Measurements from ENCODE around the gene MINDY4.

Gene MINDY4

DNA sequence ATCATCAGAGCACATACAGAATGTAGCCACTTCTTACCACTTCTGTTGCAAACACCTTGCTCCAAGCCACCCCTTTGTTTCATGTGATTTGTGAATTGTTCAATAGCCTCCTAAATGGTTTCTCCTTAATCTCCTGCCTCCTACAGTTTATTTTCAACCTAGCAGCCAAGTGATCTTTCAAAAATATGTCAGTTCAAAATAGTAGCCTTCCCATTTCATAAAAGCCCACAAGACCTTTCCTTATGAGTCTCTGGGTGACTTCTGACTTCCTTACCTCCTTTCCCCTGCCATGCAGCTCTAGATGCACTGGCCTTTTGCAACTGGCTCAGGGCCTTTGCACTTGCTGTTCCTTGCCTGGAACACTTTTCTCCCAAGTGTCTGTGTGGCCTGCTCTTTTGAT is 4.8 kb downstream of the MINDY4 start:
- DNase-seq (ENCODE audit: low spot score) = no peak

DNA sequence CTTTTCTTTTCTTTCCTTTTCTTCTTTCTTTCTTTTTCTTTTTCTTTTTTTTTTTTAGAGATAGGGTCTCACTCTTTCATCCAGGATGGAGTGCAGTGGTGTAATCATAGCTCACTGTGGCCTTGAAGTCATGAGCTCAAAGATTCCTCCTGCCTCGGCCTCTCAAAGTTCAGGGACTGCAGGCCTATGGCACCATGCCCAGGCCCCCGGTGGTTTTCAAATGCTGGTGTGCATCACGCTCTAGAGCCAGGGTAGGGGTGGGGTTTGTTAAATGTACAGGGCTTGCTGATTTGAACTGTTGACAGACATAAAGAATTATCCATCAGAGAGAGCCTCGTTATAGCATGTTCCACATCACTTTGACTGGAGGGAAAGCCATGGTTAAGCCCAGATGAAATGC is 5.8 kb downstream of the MINDY4 start:
- no peak for DNase-seq (ENCODE audit: low spot score)

DNA sequence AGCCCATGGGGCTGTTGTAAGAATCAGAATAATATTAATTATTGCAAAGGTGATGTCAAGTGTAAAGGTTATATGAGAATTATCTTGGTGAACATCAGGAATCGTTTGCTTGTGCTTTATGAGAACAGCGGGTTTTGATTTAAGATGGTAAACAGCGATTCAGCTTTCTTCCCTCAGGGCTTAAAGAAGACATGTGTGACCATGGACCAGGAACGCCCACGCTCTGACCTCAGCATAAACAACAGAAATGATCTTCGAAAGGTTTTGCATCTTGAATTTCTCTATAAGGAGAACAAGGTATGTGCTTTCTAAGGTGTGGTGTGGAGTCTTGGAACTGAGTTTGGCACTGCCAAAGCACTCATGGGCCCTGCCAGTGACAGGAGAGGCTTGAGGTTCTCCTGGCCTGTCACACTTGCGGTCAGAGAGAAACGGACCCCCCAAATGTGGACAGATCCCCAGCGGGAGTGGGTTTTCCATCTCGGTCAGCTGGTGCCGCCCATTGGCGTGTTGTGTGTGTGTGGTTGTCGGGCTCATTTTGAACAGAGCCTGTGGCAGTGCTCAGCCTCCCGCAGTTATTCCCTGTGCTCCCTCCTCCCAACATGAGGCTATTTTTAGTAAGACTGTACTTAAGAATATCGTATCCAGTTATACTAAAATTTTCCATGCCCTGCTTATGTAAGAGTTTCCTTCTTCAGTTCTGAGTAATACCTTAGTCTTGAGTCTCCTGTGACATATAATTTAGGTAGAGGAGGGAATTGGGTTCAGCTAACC is 7.2 kb downstream of the MINDY4 start:
- no peak for DNase-seq (ENCODE audit: low spot score)

DNA sequence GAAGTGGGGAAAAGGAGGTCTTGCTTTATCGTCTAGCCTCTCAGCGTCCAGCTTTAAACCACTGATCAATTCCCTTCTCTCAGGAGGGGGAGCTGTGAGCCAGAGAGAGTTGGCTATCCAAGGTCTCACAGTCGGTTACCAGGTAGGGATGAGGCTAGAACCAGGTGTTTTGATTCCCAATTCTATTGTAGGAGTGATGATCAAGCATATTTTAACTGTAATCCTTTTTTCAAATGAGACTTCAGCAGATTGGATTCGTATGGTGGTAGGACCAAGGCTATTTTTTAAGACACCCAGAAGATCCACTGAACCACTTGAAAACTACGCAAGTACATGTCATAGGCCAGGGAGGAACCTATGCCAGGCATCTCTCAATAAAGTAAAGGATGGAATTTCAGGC is 8.4 kb downstream of the MINDY4 start:
- no peak for DNase-seq (ENCODE audit: low spot score)

DNA sequence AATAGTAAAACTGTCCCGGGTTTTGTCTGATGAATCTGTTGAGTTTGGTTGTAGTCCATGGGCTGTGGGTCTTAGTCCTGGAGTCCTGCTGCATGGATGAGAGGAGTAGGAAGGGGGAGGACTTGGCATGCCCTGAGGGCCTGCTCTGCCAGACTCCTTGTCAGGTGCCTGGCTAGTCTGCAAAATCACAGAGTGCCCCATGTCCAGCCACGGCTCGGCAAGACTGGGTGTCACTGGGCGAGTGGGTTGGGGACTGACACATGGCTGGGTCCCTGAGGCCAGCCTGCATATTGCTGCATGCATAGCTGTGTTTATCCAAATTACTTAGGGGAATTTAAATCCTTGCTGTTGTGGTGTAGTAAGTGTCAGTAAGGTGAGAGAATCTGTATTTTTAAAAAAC is 9.7 kb downstream of the MINDY4 start:
- no peak for DNase-seq (ENCODE audit: low spot score)

DNA sequence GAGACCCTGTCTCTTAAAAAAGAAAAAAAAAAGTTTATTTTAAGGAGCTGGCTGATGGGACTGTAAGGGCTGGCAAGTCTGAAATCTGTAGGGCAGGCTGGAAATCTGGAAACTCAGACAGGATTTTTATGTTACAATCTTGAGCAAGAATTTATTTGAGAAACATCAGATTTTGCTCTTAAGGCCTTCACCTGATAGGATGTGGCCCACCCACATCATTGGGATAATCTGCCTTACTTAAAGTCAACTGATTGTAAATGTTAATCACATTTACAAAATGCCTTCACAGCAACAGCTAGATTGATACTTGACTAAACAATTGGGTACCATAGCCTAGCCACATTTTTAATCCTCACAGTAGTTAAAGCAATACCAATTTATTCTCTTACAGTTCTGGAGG is 11.5 kb downstream of the MINDY4 start:
- no peak for DNase-seq (ENCODE audit: low spot score)

DNA sequence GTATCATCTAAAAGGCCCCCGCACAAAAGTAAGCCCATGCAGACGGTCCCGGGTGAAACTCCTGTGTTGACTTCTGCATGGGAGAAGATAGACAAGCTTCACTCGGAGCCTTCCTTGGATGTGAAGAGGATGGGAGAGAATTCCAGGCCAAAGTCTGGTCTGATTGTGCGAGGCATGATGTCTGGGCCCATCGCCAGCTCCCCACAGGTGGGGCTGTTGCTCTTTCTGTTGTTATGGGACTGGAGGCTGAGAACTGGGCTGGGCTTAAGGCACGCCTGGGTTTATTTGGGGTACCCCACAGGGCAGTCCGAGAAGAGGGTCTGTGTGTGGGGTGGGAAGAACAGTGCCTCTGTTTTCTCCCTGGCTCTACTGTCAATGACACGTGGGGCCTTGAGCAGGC is 14.6 kb downstream of the MINDY4 start:
- no peak for DNase-seq (ENCODE audit: low spot score)

DNA sequence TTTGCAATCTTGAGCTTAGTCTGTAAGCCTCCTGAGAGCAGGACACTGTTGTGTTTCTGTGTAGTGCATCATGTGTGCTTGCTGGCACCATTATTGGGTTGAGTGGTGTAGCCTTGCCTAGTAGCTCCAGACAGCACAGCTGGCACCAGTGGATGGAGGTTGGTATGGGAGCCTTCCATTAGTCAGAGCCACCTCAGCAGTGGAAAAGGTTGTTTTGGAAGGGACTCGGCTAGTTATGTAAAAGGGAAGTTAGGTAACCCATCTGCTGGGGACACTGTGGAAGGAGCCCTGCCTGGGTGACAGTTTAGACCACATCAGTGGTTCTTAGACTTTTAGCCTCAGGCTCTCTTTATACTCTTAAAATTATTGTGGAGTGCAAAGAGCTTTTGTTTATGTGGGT is 16.3 kb downstream of the MINDY4 start:
- DNase-seq (ENCODE audit: low spot score) = no peak

DNA sequence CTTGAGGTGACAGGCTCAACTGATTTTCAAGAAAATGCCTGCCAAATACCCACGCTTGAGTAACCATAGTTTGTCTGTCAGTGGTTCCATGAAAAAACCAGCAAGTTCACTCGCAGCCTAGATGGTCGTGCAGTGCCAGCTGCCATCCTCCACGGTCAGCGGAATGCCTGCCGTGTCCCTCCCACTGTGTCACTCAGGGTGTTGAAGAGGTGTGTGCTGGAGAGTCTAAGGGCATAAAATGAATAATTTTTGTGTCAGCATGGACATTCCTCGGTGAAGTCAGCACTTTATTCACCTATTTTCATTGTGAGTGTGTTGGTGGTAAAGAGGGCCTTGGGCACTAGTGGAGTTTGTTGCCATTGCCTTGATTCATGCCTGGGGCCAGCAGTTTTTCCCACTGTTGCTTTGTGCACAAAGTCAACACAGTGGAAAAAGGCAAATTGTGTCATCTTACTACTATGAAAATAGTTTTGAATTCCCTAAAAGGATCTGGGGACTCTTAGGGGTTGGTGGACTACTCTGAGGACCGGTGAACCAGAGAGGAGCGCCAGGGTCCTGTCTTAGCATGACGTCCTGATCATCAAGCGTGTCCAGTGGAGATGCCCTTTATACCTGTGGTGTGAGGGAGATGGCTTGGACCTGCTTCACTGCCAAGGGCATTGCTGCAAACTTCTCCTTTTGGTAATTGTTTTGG is 17.6 kb downstream of the MINDY4 start:
- DNase-seq (ENCODE audit: low spot score) = no peak

DNA sequence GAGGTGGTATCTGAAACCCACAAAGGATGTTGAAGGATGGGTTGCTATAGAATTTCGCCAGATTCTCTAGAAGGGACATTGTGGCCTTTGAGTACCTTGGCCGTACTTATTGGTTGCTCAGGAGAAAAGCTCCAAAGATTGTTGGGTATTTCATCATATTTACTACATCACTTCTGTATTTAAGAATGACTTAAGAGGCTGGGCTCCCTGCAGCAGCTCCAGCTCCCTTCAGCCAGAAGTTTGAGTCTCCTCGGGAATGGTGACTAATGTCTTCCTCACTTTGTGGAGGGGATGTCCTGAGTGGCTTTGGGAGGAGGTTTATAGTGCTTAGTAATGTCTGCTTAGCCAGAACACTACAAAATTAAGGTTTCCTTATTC is 18.1 kb downstream of the MINDY4 start:
- DNase-seq (ENCODE audit: low spot score) = no peak

DNA sequence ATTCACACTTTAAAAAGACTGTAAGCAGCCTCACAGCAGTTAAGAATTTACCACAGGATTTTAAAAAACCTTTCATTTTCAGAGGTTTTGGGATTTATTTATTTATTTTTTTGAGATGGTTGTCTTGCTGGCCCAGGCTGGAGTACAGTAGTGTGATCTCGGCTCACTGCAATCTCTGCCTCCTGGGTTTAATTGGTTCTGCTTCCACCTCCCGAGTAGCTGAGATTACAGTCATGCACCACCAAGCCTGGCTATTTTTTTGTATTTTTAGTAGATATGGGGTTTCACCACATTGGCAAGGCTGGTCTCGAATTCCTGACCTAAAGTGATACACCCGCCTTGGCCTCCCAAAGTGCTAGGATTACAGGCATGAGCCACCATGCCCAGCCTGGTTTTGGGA is 19.1 kb downstream of the MINDY4 start:
- no peak for DNase-seq (ENCODE audit: low spot score)

DNA sequence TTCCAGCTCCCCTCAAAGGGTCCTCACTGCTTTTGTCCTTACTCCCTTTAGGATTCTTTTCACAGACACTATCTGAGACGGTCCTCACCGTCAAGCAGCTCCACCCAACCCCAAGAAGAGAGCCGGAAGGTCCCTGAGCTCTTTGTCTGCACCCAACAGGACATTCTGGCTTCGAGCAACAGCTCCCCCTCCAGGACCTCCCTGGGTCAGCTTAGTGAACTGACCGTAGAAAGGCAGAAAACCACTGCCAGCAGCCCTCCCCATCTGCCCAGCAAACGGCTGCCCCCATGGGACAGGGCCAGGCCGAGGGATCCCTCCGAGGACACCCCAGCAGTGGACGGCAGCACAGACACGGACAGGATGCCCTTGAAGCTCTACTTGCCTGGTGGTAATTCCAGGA is 19.9 kb downstream of the MINDY4 start:
- DNase-seq (ENCODE audit: low spot score) = no peak

DNA sequence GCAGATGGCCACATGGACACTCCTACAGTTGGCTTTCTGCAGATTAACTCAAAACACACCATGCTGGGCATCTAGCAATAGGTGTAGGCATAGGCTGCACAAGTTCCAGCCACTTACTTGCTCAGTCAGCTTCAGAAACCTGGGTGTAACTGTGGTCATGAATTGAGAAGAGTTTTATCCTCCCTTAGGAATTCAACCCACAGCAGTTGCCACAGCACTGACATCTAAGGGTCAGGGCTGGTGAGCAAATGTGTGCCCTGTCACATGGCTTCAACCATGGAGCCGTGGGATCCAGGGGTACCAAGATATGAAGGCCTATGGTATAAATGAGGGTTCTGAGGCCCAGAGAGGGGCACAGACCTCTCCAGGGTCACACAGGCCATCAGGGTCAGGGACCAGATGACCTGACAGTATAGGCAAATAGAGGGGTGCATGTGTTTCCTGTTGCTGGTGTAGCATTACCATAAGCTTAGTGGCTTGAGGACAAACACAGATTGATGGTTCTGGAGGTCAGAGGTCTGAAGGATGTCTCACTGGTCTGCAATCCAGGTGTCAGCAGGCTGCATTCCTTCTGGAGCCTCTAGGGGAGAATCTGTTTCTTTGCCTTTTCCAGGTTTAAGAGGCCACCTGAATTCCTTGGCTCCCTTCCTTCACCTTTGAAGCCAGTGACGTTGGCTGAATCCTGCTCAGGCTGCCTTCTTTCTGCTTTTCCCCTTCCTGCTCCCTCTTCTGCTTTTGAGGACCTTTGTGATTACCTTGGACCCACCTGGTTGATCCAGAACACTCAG is 24.1 kb downstream of the MINDY4 start:
- DNase-seq (ENCODE audit: low spot score) = no peak

DNA sequence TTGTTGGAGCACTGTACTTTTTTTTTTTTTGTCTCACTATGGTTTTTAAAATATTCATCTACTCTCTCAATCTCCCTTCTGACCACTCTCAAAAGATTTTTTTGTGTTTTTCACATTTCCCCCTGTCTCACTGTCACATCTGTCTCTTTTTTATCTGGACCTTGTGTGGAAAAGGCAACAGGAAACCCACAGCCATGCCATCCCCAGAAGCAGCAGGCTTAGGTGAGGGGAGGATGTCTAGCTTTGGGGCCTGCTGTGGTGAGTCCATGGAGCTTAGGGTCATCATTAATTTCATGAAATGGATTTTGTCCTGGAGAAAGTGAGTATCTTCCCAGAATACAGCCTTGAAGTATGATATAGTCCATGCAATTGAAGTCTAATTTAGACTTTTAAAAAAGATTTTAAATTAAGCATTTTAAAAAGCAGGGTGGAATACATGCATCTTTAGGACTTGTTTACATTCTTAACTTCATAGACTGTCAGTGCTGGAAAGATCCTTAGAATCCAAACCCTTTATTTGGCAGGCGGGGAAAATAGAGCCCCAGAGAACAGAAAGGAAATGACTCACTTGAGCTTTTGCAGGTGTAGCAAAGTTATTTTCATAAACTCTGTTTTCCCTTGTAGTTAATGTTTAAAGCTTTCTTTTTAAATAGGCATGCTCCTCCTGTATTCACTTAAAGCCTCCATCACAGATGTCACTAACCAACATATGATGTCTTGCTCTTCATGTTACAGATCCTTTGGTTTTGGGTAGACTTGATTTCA is 25.1 kb downstream of the MINDY4 start:
- DNase-seq (ENCODE audit: low spot score) = no peak

DNA sequence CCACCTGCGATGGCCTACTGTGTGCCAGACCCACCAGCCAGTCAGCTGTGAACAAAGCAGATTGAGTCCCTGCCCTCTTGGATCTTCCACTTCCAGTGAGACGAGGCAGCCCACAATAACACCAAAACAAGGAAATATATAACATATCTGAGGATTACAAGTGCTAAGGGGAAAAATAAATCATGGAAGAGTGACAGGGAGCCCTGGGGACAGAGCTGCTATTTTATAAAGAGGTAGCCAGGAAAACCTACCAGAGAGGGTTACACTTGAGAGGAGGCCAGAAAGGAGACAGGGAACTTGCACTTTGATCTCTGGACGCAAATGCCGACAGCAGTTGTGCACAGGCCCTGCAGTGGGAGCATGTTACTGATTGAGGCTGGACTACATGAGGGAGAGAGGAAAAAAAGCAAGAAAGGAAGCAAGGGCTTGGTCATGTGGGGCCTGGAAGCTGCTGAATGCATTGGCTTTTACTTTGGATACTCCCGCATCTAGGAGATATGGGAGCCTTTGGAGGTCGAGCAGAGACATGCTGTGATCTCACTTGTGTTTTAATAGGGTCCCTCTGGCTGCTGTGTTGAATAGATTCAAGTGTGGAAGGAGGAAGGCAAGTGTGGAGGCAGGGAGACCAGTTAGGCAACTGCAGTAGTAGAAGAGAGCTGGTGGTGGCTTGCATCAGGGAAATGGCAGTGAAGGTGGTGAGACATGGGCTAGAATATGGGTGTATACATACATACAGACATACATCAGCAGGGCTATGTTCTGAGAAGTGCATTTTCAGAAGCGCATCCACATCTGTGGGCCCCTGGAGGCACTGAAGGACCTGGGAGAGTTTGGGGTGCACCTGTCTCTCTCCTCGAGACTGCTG is 26.2 kb downstream of the MINDY4 start:
- no peak for DNase-seq (ENCODE audit: low spot score)

DNA sequence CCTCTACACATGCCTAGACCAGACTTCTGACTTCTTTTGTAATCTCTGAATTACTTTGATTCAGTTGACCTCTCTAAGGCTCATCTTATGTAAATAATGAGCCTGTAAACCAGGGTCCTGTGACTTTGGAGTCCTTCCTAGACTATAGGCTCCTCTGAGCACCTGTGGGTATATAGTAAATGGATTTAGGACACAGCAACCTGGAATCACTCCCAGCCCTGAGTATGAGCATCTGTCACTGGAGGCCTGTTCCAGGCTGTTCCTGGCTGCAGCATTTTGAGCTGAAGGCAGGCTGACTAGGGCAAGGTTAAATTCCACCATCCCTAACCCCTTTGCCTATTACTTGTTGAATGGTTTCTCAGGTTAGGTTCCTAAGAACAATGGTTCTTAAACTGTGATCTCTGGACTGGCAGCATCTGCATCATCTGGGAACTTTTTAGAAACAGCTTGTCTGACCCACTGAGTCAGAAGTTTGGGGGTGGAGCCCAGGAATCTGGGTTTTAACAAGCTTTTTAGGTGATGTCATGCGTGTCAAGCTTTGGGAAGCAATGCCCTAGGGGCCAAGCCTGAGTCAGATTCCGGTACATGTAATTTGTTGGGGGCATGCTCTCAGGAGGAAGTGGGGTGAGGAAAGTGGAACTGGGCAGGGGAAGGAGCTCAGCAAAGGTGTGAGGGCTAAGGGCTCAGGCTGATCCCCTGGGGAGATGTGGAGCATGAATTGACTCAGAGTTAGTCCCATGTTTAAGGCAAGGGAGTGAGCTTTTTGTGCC is 28.2 kb downstream of the MINDY4 start:
- DNase-seq (ENCODE audit: low spot score) = no peak

DNA sequence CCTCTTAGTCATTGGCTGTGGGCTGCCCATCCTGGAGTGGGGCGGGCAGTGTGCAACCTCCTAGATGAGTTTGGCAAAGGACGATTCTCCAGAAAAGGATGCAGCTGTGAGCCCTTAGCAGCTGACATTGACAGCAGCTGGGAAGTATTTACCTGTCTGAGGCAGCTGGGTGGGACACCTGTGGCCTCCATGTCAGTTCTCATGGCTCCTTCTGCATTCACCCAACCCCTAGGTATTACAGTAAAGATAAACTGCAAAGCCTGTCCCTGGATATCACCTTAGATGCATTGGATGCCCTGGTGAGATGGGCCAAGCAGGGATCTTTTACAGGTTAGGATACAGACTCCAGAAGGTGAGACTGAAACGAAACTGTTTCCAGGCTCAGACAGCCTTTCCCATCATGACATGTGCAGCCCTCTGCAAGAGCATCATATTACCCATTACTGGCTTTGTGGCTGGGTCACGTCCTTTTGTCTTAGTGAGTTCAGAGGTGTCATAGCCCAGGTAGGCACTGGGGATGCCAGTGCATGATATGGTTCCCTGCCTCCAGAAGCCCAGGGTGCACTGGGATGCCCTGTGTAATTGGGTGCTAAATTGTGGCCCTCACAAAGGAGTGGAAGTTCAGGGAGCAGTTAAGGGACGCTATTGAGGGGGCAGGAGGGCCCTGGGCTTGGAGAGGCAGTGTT is 28.9 kb downstream of the MINDY4 start:
- no peak for DNase-seq (ENCODE audit: low spot score)

DNA sequence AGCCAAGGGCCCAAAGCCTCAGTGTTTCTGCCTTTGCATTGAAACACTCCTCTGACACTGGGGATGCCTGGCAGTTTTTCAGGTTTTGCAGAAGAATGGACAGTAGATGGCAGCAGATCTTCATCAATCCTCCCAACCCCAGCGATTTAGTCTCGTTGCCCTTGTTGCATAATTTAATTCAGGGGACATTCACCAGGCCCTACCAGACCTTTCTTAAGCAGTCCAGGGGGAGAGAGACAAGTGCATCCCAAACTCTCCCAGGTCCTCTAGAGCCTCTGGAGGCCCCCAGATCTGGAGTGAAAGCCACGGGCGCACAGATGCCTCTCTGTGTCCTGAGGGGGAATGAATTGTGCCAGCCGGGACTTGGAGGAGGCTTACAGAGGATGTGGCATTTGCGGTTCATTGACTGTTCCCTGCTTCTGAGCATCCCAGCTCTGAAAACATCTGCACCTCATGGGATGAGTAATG is 29.6 kb downstream of the MINDY4 start:
- DNase-seq (ENCODE audit: low spot score) = peak; percentile 63

DNA sequence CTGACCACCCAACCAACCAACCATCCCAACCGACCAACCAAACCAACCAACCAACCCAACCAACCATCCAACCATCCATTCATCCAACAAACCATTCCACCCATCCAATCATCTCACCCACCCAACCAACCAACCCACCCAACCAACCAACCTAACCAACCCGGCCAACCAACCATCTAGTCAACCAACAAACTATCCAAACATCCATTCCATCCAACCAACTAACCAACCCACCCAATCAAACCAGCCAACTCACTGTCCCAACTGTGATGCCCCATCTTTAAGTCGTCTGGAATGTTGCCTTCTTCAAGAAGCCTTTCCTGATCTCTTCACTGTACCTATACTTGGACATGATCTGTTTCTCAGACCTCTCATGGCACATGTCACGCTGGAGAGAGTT is 31.6 kb downstream of the MINDY4 start:
- DNase-seq (ENCODE audit: low spot score) = no peak

All from ecto neural progenitor cell (in vitro differentiated cells).